T-helper 2 cell (primary cell): ENCODE data around the gene SPOCK2.

Experiments used
- DNase-seq, 5 experiments: peaks; one replicate each; pipeline versions ENCODE4 v3.0.0 to v3.0.0-alpha.2; 2012 to 2022

The SPOCK2 gene

GRCh38 chr10:72087392-72087968 is 871 bp downstream of the SPOCK2 start:
- peak in 3 of 5 experiments; percentile 20 to 75 (median 38) for DNase-seq

GRCh38 chr10:72086466-72087391 is 1.6 kb downstream of the SPOCK2 start:
- peak in 4 of 5 experiments; percentile 27 to 76 (median 59) for DNase-seq

- no peak for DNase-seq
These were observed 2.4 kb downstream of the SPOCK2 start for GRCh38 chr10:72085864-72086465.

GRCh38 chr10:72085166-72085565 is 3.2 kb downstream of the SPOCK2 start:
- no peak for DNase-seq

- peak in 4 of 5 experiments; percentile 39 to 89 (median 60) for DNase-seq
These were observed 4.4 kb downstream of the SPOCK2 start for GRCh38 chr10:72083790-72084459.

GRCh38 chr10:72082856-72083789 is 5.2 kb downstream of the SPOCK2 start:
- no peak for DNase-seq

- DNase-seq, result no peak
These were observed 6.4 kb downstream of the SPOCK2 start for GRCh38 chr10:72081772-72082590.

GRCh38 chr10:72081210-72081609 is 7.1 kb downstream of the SPOCK2 start:
- DNase-seq, result no peak

- no peak for DNase-seq
These were observed 8.0 kb downstream of the SPOCK2 start for GRCh38 chr10:72080042-72080975.

- DNase-seq, result peak in 3 of 5 experiments; percentile 66 to 81 (median 67)
These were observed 9.0 kb downstream of the SPOCK2 start for GRCh38 chr10:72079356-72079755.

GRCh38 chr10:72077275-72077990 is 10.9 kb downstream of the SPOCK2 start:
- DNase-seq, result no peak

GRCh38 chr10:72076756-72077155 is 11.6 kb downstream of the SPOCK2 start:
- DNase-seq, result no peak

GRCh38 chr10:72075376-72076115 is 12.8 kb downstream of the SPOCK2 start:
- DNase-seq, result no peak

- DNase-seq, result no peak
These were observed 13.6 kb downstream of the SPOCK2 start for GRCh38 chr10:72074574-72075375.

- DNase-seq, result no peak
These were observed 14.4 kb downstream of the SPOCK2 start for GRCh38 chr10:72073708-72074573.

GRCh38 chr10:72072639-72073038 is 15.7 kb downstream of the SPOCK2 start:
- no peak for DNase-seq
